ENCODE results near the gene DGKK. TPM values are rescaled to one million over a fixed set of nuclear protein-coding genes. Genes with fewer than 3 reads are reported as not detected.

DGKK gene
- total and polyA plus RNA-seq, 2 of the 13 experiments (the other 11 are each of a cell fraction or from before 2014, with no cell fraction given): 11.0 to 24.0 TPM

GRCh38 chrX:50471390-50471789 lies 765 bp upstream of the DGKK start:
- H3K9ac ChIP-seq (ENCODE audit: insufficient read depth, low read depth, low read length): no peak overlapping the region
- BruUV-seq (replicated peaks): no TSS peak
- no peaks in the 10 kb centered on the region for H3K36me3 ChIP-seq (replicated peaks in 1 of 2; ENCODE audit: control insufficient read depth in 1 of 2, insufficient read depth in 2 of 2, low read length in 2 of 2)
- H3K4me3 ChIP-seq (replicated peaks in 1 of 3; ENCODE audit: insufficient read depth in 1 of 3, low read depth in 2 of 3, low read length in 3 of 3): peak overlapping the region in 2 of 3 experiments; percentile 16 to 43; a peak in 2 of 6 replicates
- H2AFZ ChIP-seq (ENCODE audit: low read length): no peak overlapping the region
- H4K20me1 ChIP-seq (ENCODE audit: insufficient read depth, low read length): no peaks in the 10 kb centered on the region
- WGBS (ENCODE audit: low lambda C conversion rate): 0% methylated on average over 5 of the region's 23 CpGs
- no peak for TF ChIP-seq ZSCAN12 (CRISPR knock-in tag; IDR thresholded peaks at IDR 0.05)
- TF ChIP-seq STAT5B (CRISPR knock-in tag; IDR thresholded peaks at IDR 0.05): no peak
- no peak for TF ChIP-seq ZNF326 (CRISPR knock-in tag; IDR thresholded peaks at IDR 0.05; ENCODE audit: borderline replicate concordance)
- no peak for TF ChIP-seq NR3C1 (CRISPR knock-in tag; IDR thresholded peaks at IDR 0.05)
- no peak for TF ChIP-seq ATF7-NPFF (CRISPR knock-in tag; IDR thresholded peaks at IDR 0.05; ENCODE audit: low read depth)
- TF ChIP-seq KDM5A (IDR thresholded peaks at IDR 0.05; ENCODE audit: borderline replicate concordance, low read length): no peak
- no peak for TF ChIP-seq HIVEP1 (CRISPR knock-in tag; IDR thresholded peaks at IDR 0.05)
- no peak for TF ChIP-seq RCOR2 (CRISPR knock-in tag; IDR thresholded peaks at IDR 0.05)
- no peak for TF ChIP-seq HDAC6 (IDR thresholded peaks at IDR 0.05; ENCODE audit: low read depth, low read length)
- TF ChIP-seq NONO (IDR thresholded peaks at IDR 0.05): no peak
- TF ChIP-seq NONO (CRISPR knock-in tag; conservative IDR thresholded peaks at IDR 0.05): no peak
- ATAC-seq: peak; percentile 55
- H3K27me3 ChIP-seq (ENCODE audit: control insufficient read depth in 1 of 2, insufficient read depth in 2 of 2, low read length in 2 of 2): peaks cover 0 to 10% of the 10 kb centered on the region in 2 experiments; a peak in 2 of 5 replicates
- ChIA-PET CTCF (ENCODE audit: low intra/inter-chr PET ratio, low total read pairs) (no interaction called here), POLR2A (no interaction called here)
- FAIRE-seq: no peak
- no peaks in the 10 kb centered on the region for H3K9me3 ChIP-seq (ENCODE audit: low read length)
- no peaks in the 10 kb centered on the region for H3K4me1 ChIP-seq (ENCODE audit: insufficient read depth, low read length)
- intact Hi-C loops (cut with micrococcal nuclease; ENCODE audit: unreplicated experiment): loop anchor here (5.0 kb wide), 1 partner anchor 39 kb away; no protein-coding TSS in a partner anchor
- H3K79me2 ChIP-seq (ENCODE audit: insufficient read depth, low read length): no peaks in the 10 kb centered on the region
- H3K27ac ChIP-seq (ENCODE audit: extremely low read length, insufficient read depth, low read length): no peak overlapping the region
- H3K4me2 ChIP-seq (ENCODE audit: low read depth, low read length): peak overlapping the region; percentile 68
- in situ Hi-C loops (cut with HindIII; ENCODE audit: extremely low pct_ligation_motif_present, low pct_unique_long_range_greater_than_20kb): no loop called here
- DNase-seq (ENCODE audit: low spot score): no peak

- no TSS peak for BruUV-seq (replicated peaks)
- no peak overlapping the region for H2AFZ ChIP-seq (ENCODE audit: low read length)
- DNase-seq (ENCODE audit: low spot score) (no peak), ATAC-seq (no peak), FAIRE-seq (no peak)
- H3K9ac ChIP-seq (ENCODE audit: insufficient read depth, low read depth, low read length): no peak overlapping the region
- no peaks in the 10 kb centered on the region for H4K20me1 ChIP-seq (ENCODE audit: insufficient read depth, low read length)
- H3K4me1 ChIP-seq (ENCODE audit: insufficient read depth, low read length): no peaks in the 10 kb centered on the region
- no peak overlapping the region for H3K4me3 ChIP-seq (replicated peaks in 1 of 3; ENCODE audit: insufficient read depth in 1 of 3, low read depth in 2 of 3, low read length in 3 of 3)
- CTCF ChIA-PET (ENCODE audit: low intra/inter-chr PET ratio, low total read pairs): no interaction called here
- H3K27ac ChIP-seq (ENCODE audit: extremely low read length, insufficient read depth, low read length): no peak overlapping the region
- no peaks in the 10 kb centered on the region for H3K9me3 ChIP-seq (ENCODE audit: low read length)
- no peaks in the 10 kb centered on the region for H3K79me2 ChIP-seq (ENCODE audit: insufficient read depth, low read length)
- H3K4me2 ChIP-seq (ENCODE audit: low read depth, low read length): no peak overlapping the region
- POLR2A ChIA-PET: no interaction called here
- TF ChIP-seq ZNF234 (CRISPR knock-in tag; conservative IDR thresholded peaks at IDR 0.05) (no peak), SKIL (CRISPR knock-in tag; IDR thresholded peaks at IDR 0.05; ENCODE audit: borderline replicate concordance) (no peak), ZNF761 (CRISPR knock-in tag; conservative IDR thresholded peaks at IDR 0.05) (no peak), ZNF549 (CRISPR knock-in tag; IDR thresholded peaks at IDR 0.05) (no peak), ZMAT3 (CRISPR knock-in tag; conservative IDR thresholded peaks at IDR 0.05) (no peak), STAG1 (CRISPR knock-in tag; IDR thresholded peaks at IDR 0.05) (no peak), NFKBIZ (CRISPR knock-in tag; IDR thresholded peaks at IDR 0.05) (no peak)
- intact Hi-C loops (cut with micrococcal nuclease; ENCODE audit: unreplicated experiment) (no loop called here), in situ Hi-C loops (cut with HindIII; ENCODE audit: extremely low pct_ligation_motif_present, low pct_unique_long_range_greater_than_20kb) (no loop called here)
- peaks cover 0 to 10% of the 10 kb centered on the region in 2 experiments; a peak in 2 of 5 replicates for H3K27me3 ChIP-seq (ENCODE audit: control insufficient read depth in 1 of 2, insufficient read depth in 2 of 2, low read length in 2 of 2)
- no peaks in the 10 kb centered on the region for H3K36me3 ChIP-seq (replicated peaks in 1 of 2; ENCODE audit: control insufficient read depth in 1 of 2, insufficient read depth in 2 of 2, low read length in 2 of 2)
- WGBS (ENCODE audit: low lambda C conversion rate): 94% methylated on average over 11 of the region's 24 CpGs
Measured at GRCh38 chrX:50469206-50469605, 1.4 kb downstream of the DGKK start.
